Epithelial cell of esophagus (primary cell): ENCODE measurements around the gene RNF213.

Source experiments
- DNase-seq: peaks from one replicate; pipeline ENCODE4 v3.0.0; 2010; ENCODE audit warnings: low read depth
- H3K4me3 ChIP-seq: 2 replicates; pipeline ENCODE4 v1.5.1; 2011; ENCODE audit warnings: mild to moderate bottlenecking, low read length, control low read depth
- TF ChIP-seq, protein P1 (sequence below): IDR thresholded peaks from 2 replicates; pipeline ENCODE4 v1.5.1; 2011; ENCODE audit warnings: low read depth, mild to moderate bottlenecking, low read length, control low read depth, inconsistent platforms; ENCODE audit not compliant: insufficient read depth; ENCODE audit errors: missing control alignments

Gene RNF213

DNA sequence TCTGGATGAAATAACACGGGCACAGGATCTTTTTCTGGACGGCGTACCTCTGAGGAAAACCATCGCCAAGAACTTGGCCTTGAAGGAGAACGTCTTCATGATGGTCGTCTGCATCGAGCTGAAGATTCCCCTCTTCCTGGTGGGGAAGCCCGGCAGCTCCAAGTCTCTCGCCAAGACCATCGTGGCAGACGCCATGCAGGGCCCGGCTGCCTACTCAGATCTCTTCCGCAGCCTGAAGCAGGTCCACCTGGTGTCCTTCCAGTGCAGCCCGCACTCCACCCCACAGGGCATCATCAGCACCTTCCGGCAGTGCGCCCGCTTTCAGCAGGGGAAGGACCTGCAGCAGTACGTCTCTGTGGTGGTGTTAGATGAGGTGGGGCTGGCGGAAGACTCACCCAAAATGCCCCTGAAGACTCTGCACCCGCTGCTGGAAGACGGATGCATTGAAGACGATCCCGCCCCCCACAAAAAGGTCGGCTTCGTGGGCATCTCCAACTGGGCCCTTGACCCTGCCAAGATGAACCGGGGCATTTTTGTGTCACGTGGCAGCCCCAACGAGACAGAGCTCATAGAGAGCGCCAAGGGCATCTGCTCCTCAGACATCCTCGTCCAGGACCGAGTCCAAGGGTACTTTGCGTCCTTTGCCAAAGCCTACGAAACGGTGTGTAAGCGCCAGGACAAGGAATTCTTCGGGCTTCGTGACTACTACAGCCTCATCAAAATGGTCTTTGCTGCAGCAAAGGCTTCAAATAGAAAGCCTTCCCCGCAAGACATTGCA, 86.0 kb downstream of the RNF213 start:
- no peak overlapping the region for H3K4me3 ChIP-seq
- TF ChIP-seq, protein P1, sequence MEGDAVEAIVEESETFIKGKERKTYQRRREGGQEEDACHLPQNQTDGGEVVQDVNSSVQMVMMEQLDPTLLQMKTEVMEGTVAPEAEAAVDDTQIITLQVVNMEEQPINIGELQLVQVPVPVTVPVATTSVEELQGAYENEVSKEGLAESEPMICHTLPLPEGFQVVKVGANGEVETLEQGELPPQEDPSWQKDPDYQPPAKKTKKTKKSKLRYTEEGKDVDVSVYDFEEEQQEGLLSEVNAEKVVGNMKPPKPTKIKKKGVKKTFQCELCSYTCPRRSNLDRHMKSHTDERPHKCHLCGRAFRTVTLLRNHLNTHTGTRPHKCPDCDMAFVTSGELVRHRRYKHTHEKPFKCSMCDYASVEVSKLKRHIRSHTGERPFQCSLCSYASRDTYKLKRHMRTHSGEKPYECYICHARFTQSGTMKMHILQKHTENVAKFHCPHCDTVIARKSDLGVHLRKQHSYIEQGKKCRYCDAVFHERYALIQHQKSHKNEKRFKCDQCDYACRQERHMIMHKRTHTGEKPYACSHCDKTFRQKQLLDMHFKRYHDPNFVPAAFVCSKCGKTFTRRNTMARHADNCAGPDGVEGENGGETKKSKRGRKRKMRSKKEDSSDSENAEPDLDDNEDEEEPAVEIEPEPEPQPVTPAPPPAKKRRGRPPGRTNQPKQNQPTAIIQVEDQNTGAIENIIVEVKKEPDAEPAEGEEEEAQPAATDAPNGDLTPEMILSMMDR = no peak
- DNase-seq = no peak

DNA sequence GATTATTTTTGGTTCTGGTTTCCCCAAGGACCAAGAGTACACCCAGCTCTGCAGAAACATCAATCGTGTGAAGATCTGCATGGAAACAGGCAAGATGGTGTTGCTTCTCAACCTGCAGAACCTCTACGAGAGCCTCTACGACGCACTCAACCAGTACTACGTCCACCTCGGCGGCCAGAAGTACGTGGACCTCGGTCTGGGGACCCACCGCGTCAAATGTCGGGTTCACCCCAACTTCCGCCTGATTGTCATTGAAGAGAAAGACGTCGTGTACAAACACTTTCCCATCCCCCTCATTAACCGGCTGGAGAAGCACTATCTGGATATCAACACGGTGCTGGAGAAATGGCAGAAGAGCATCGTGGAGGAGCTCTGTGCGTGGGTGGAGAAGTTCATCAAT, 86.9 kb downstream of the RNF213 start:
- TF ChIP-seq, protein P1 = no peak
- DNase-seq = no peak
- H3K4me3 ChIP-seq = no peak overlapping the region

DNA sequence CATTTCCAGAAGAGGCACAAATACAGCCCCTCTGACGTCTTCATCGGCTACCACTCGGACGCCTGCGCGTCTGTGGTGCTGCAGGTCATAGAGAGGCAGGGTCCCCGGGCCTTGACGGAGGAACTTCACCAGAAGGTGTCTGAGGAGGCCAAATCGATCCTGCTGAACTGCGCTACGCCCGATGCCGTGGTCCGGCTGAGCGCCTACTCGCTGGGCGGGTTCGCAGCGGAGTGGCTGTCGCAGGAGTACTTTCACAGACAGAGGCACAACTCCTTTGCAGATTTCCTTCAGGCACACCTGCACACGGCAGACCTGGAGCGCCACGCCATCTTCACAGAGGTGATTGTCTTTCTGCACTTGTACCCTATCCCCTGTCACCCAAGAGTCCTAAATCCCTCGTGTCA, 87.3 kb downstream of the RNF213 start:
- DNase-seq = no peak
- TF ChIP-seq, protein P1 = no peak
- H3K4me3 ChIP-seq = no peak overlapping the region

DNA sequence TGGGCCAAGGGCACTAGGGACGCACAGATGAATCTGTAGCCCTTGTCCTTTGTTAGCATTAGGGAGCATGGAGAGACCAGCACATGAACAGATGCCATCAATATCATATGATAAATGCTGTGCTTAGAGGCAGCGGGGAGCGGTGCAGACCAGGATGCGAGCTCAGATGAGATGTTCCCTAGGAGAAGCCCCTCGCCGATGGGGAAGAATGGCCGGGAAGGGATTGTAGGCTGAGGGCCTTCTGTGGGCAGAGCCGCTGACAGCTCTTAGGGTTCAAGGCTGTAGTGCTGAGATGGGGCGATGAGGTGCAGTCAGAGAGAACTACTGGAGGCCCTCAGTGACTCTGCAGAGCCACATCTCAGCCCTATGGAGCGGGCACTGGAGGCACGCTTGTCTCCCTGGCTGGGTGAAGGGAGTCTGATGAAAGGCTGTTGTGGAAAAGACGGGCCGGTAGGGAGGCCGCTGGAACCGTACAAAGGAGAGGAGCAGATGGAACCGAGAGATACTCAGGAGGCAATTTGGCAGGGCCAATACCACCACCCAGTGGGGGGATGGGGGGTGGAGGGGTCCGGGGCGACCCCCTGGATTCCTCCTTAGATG, 88.0 kb downstream of the RNF213 start:
- TF ChIP-seq, protein P1 = no peak
- no peak for DNase-seq
- H3K4me3 ChIP-seq = no peak overlapping the region

DNA sequence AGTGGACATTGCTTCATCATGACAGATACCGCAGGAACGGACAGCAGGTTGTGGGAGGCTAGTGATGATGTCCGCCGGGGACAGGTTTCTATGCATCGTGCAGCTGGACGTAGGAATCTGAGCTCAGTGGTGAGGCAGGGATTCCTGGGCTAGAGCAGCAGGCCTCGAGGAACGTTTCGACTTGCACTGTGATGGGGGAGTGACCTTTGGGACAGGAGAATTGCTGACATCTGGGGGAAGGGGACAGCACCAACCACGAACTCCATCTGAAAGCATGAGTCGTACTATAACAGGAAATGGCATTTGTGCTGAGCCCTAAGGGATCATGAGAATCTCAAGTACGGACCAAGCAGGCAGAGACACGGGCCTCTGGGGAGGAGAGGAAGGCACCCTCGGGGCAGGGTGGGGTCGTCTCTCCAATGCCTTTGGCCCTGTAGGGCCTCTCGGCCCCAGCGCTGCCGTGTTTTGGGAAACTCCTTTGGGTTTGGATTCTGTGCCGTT, 88.5 kb downstream of the RNF213 start:
- no peak overlapping the region for H3K4me3 ChIP-seq
- no peak for DNase-seq
- TF ChIP-seq, protein P1 = no peak

DNA sequence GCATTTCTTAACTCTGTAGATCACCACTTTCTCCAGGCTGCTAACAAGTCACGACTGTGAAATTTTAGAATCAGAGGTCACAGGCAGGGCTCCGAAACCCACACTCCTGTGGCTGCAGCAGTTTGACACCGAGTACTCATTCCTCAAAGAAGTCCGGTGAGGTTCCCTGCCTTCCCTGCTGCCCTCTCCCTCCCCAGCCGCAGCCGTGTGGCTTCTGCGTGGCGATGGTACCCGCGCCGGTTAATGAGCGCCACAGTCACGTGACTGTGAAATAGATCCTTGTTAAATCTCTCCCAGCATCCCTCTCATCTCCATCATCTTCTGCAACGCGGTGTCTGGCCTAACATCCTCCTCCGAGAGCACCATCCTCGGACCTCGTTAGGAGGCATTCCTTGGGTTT, 89.1 kb downstream of the RNF213 start:
- TF ChIP-seq, protein P1 = no peak
- DNase-seq = no peak
- H3K4me3 ChIP-seq = no peak overlapping the region
